ENCODE results near the gene CBY2. TPM values are rescaled to one million over a fixed set of nuclear protein-coding genes. Genes with fewer than 3 reads are reported as not detected.

CBY2 gene
- total RNA-seq, 1 experiment from 2014 or later = not detected

- H3T11ph ChIP-seq (ENCODE audit: low read length) = no peak overlapping the region
- H2BK120ac ChIP-seq (ENCODE audit: low read depth, low read length, poor library complexity, severe bottlenecking) = no peak overlapping the region
- H2BK12ac ChIP-seq (ENCODE audit: insufficient read length, low read depth, low read length) = no peak overlapping the region
- no peak overlapping the region for H4K8ac ChIP-seq (replicated peaks; ENCODE audit: insufficient read length, low read depth, low read length)
- H2BK5ac ChIP-seq (ENCODE audit: insufficient read length, low read length) = no peak overlapping the region
- H3K4me1 ChIP-seq (ENCODE audit: insufficient read depth, low read length) = peaks cover 6% of the 10 kb centered on the region; the same call in 1 of the 2 replicates
- H3K79me2 ChIP-seq (ENCODE audit: insufficient read depth, low read length) = no peaks in the 10 kb centered on the region
- H3K4ac ChIP-seq (ENCODE audit: low read depth, low read length) = no peak overlapping the region
- H3K36me3 Mint-ChIP-seq (ENCODE audit: insufficient read depth in 1 of 3, low read depth in 3 of 3) = no peaks in the 10 kb centered on the region
- H3K4me1 Mint-ChIP-seq = peaks cover 16% of the 10 kb centered on the region in 2 experiments
- H2AFZ ChIP-seq (ENCODE audit: low read length) = no peak overlapping the region
- no peak overlapping the region for H3K4me3 Mint-ChIP-seq
- no peak overlapping the region for H3K14ac ChIP-seq (ENCODE audit: insufficient read depth, low read length)
- H2BK15ac ChIP-seq (ENCODE audit: low read depth, low read length) = no peak overlapping the region
- H3K9ac ChIP-seq (ENCODE audit: extremely low read depth, insufficient read length, low read length) = no peak overlapping the region
- no peaks in the 10 kb centered on the region for H3K79me1 ChIP-seq (ENCODE audit: insufficient read depth, low read depth, low read length, poor library complexity, severe bottlenecking)
- no peak overlapping the region for H3K23ac ChIP-seq (ENCODE audit: insufficient read length, low read depth, low read length)
- H3K27me3 Mint-ChIP-seq (ENCODE audit: low read depth) = no peaks in the 10 kb centered on the region
- H3K4me2 ChIP-seq (ENCODE audit: insufficient read depth, insufficient read length, low read length) = no peak overlapping the region
- no peak overlapping the region for H3K18ac ChIP-seq (ENCODE audit: insufficient read length, low read depth, low read length)
- no peaks in the 10 kb centered on the region for H4K20me1 ChIP-seq (ENCODE audit: control insufficient read depth, insufficient read depth, insufficient read length)
- no peaks in the 10 kb centered on the region; a peak in 1 of 5 replicates for H3K9me3 Mint-ChIP-seq
- H2BK20ac ChIP-seq (ENCODE audit: low read depth, low read length, poor library complexity, severe bottlenecking) = no peak overlapping the region
- H4K5ac ChIP-seq (ENCODE audit: insufficient read length, low read depth, low read length) = no peak overlapping the region
- no peak overlapping the region for H3K56ac ChIP-seq (ENCODE audit: insufficient read length, low read depth, low read length)
- no peaks in the 10 kb centered on the region for H3K23me2 ChIP-seq (ENCODE audit: insufficient read length, low read depth, low read length, poor library complexity, severe bottlenecking)
- no peak overlapping the region for H4K91ac ChIP-seq (ENCODE audit: insufficient read length, low read depth, low read length)
- TF ChIP-seq, protein P1, sequence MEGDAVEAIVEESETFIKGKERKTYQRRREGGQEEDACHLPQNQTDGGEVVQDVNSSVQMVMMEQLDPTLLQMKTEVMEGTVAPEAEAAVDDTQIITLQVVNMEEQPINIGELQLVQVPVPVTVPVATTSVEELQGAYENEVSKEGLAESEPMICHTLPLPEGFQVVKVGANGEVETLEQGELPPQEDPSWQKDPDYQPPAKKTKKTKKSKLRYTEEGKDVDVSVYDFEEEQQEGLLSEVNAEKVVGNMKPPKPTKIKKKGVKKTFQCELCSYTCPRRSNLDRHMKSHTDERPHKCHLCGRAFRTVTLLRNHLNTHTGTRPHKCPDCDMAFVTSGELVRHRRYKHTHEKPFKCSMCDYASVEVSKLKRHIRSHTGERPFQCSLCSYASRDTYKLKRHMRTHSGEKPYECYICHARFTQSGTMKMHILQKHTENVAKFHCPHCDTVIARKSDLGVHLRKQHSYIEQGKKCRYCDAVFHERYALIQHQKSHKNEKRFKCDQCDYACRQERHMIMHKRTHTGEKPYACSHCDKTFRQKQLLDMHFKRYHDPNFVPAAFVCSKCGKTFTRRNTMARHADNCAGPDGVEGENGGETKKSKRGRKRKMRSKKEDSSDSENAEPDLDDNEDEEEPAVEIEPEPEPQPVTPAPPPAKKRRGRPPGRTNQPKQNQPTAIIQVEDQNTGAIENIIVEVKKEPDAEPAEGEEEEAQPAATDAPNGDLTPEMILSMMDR (conservative IDR thresholded peaks at IDR 0.05) = no peak
- no peak overlapping the region for H3K27ac Mint-ChIP-seq
- H3K9me3 ChIP-seq (ENCODE audit: control insufficient read depth, low read depth, low read length) = no peaks in the 10 kb centered on the region
- DNase-seq = no peak
- no peak overlapping the region for H2AK5ac ChIP-seq (ENCODE audit: insufficient read length, low read length)
- H3K27me3 ChIP-seq (ENCODE audit: insufficient read depth, low read length) = no peaks in the 10 kb centered on the region
- no peak overlapping the region for H3K27ac ChIP-seq (ENCODE audit: insufficient read length, low read depth, low read length)
These were observed 49.8 kb downstream of the CBY2 start for GRCh38 chr13:45751885-45752284.
